Measurements from ENCODE around the gene GPS2. TPM values are rescaled to one million over a fixed set of nuclear protein-coding genes. Genes with fewer than 3 reads are reported as not detected.
A peak's percentile ranks its signal among the peaks of the same experiment; 100 is the strongest.

GPS2 gene
- total RNA-seq, 1 donor from 2014 or later: 56.2 TPM

DNA sequence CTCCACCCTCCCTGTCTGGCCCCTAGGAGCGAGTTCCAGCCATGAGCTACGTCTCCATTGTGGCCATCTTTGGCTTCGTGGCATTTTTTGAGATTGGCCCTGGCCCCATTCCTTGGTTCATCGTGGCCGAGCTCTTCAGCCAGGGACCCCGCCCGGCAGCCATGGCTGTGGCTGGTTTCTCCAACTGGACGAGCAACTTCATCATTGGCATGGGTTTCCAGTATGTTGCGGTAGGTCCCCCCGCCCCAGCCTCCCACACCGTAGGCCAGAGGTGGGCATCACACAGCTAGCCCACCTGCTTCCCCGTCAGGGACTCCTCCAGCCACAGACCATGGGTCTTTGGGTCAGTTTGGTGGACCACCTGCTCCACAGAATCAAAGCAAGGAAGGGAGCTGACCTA, 29.5 kb downstream of the GPS2 start:
- no peak overlapping the region for H3K27ac Mint-ChIP-seq
- no peak overlapping the region for H3K4me3 Mint-ChIP-seq
- H3K36me3 Mint-ChIP-seq (ENCODE audit: low read depth): no peaks in the 10 kb centered on the region
- H3K27me3 Mint-ChIP-seq: peaks cover 38% of the 10 kb centered on the region
- H3K4me1 Mint-ChIP-seq: peaks cover 6% of the 10 kb centered on the region
- no peaks in the 10 kb centered on the region for H3K9me3 Mint-ChIP-seq
- DNase-seq: no peak
- intact Hi-C loops (cut with micrococcal nuclease): no loop called here

- no peak overlapping the region for H3K27ac Mint-ChIP-seq
- peaks cover 10% of the 10 kb centered on the region for H3K4me1 Mint-ChIP-seq
- peaks cover 42% of the 10 kb centered on the region for H3K27me3 Mint-ChIP-seq
- H3K36me3 Mint-ChIP-seq (ENCODE audit: low read depth): no peaks in the 10 kb centered on the region
- H3K4me3 Mint-ChIP-seq: no peak overlapping the region
- intact Hi-C loops (cut with micrococcal nuclease): no loop called here
- no peaks in the 10 kb centered on the region for H3K9me3 Mint-ChIP-seq
- DNase-seq: no peak
These were observed 30.2 kb downstream of the GPS2 start for GRCh38 chr17:7284911-7285310.

DNA sequence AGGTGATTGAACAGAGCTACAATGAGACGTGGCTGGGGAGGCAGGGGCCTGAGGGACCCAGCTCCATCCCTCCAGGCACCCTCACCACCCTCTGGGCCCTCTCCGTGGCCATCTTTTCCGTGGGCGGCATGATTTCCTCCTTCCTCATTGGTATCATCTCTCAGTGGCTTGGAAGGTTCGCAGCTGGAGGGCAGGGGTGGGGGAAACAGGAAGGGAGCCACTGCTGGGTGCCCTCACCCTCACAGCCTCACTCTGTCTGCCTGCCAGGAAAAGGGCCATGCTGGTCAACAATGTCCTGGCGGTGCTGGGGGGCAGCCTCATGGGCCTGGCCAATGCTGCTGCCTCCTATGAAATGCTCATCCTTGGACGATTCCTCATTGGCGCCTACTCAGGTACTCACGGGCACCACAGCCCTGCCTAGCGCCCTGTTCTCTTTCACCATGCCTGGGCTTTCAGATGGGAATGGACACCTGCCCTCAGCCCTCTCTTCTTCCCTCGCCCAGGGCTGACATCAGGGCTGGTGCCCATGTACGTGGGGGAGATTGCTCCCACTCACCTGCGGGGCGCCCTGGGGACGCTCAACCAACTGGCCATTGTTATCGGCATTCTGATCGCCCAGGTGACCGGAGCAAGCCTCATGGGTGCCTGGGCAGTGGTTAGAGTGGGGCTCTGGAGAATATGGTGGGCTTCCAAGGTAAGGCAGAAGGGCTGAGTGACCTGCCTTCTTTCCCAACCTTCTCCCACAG, 31.5 kb downstream of the GPS2 start:
- no peak overlapping the region for H3K27ac Mint-ChIP-seq
- H3K27me3 Mint-ChIP-seq: peaks cover 44% of the 10 kb centered on the region
- intact Hi-C loops (cut with micrococcal nuclease): no loop called here
- no peak for DNase-seq
- no peaks in the 10 kb centered on the region for H3K9me3 Mint-ChIP-seq
- H3K36me3 Mint-ChIP-seq (ENCODE audit: low read depth): no peaks in the 10 kb centered on the region
- H3K4me1 Mint-ChIP-seq: peaks cover 10% of the 10 kb centered on the region
- H3K4me3 Mint-ChIP-seq: peak overlapping the region; percentile 7

GRCh38 chr17:7282752-7283321, 32.3 kb downstream of the GPS2 start:
- peak overlapping the region; percentile 6 for H3K4me3 Mint-ChIP-seq

GRCh38 chr17:7281953-7282751, 33.0 kb downstream of the GPS2 start:
- Mint-ChIP-seq H3K27ac (no peak overlapping the region), H3K9me3 (no peaks in the 10 kb centered on the region), H3K36me3 (ENCODE audit: low read depth) (no peaks in the 10 kb centered on the region), H3K27me3 (peaks cover 35% of the 10 kb centered on the region), H3K4me3 (peak overlapping the region; percentile 84), H3K4me1 (peaks cover 10% of the 10 kb centered on the region)
- no peak for DNase-seq
- intact Hi-C loops (cut with micrococcal nuclease): loop anchor here (1.0 to 2.0 kb wide), 3 partner anchors 19 to 71 kb away; partner anchors contain the start of genes CLDN7, EIF5A and KCTD11

More at GRCh38 chr17:7282752-7283321, 32.3 kb downstream of the GPS2 start:
- no peak for DNase-seq
- Mint-ChIP-seq H3K27me3 (peaks cover 39% of the 10 kb centered on the region), H3K9me3 (no peaks in the 10 kb centered on the region), H3K36me3 (ENCODE audit: low read depth) (no peaks in the 10 kb centered on the region), H3K27ac (no peak overlapping the region), H3K4me1 (peaks cover 10% of the 10 kb centered on the region)
- intact Hi-C loops (cut with micrococcal nuclease): no loop called here

- intact Hi-C loops (cut with micrococcal nuclease): loop anchor here (1.0 to 2.0 kb wide), 3 partner anchors 19 to 71 kb away; partner anchors contain the start of genes CLDN7, EIF5A and KCTD11
- peak within 1 kb of the TSS; percentile 76 for H3K27ac Mint-ChIP-seq
- peaks cover 10% of the 10 kb centered on the region for H3K4me1 Mint-ChIP-seq
- DNase-seq: peak; percentile 94
- H3K4me3 Mint-ChIP-seq: peak within 1 kb of the TSS; percentile 84
- no peaks in the 10 kb centered on the region for H3K9me3 Mint-ChIP-seq
- H3K27me3 Mint-ChIP-seq: peaks cover 32% of the 10 kb centered on the region
- H3K36me3 Mint-ChIP-seq (ENCODE audit: low read depth): no peaks in the 10 kb centered on the region
These were observed 33.8 kb downstream of the GPS2 start, which contains the start of gene SLC2A4 for GRCh38 chr17:7281074-7281952. Gene SLC2A4, plus strand, starts transcription at chr17:7281718. Its CDS starts 217 bp downstream, at chr17:7281935.

DNA sequence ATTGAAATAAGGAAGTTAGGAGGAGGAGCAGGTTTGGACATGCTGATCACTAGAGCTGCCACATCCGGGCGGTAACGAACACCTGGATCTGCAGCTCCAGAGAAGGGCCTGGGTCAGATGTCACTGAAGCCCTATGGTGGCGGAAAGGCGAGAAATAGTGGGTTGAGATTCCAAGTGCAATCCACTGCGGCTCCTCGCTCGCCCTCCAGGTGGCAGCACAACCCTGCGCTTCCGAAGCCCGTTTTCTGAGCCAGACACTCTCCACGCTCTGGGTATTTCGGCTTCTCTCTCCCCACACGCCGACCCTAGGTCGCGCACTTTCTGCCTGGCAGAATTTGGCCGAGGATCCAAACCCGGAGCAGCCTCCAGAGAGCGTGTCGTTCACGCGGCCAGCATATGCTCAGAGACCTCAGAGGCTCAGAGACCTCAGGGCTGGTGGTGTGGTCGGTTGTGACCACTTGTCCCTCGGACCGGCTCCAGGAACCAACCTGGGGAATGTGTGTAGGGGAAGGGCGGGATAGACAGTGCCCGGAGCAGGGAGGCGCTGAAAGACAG, 34.6 kb downstream of the GPS2 start:
- Mint-ChIP-seq H3K9me3 (no peaks in the 10 kb centered on the region), H3K27me3 (peaks cover 32% of the 10 kb centered on the region), H3K27ac (peak overlapping the region; percentile 76), H3K36me3 (ENCODE audit: low read depth) (no peaks in the 10 kb centered on the region), H3K4me1 (peaks cover 10% of the 10 kb centered on the region), H3K4me3 (peak overlapping the region; percentile 84)
- intact Hi-C loops (cut with micrococcal nuclease): loop anchor here (1.0 to 2.0 kb wide), 5 partner anchors 16 to 156 kb away; partner anchors contain the start of genes CLDN7, EIF5A and KCTD11
- peak; percentile 93 for DNase-seq

DNA sequence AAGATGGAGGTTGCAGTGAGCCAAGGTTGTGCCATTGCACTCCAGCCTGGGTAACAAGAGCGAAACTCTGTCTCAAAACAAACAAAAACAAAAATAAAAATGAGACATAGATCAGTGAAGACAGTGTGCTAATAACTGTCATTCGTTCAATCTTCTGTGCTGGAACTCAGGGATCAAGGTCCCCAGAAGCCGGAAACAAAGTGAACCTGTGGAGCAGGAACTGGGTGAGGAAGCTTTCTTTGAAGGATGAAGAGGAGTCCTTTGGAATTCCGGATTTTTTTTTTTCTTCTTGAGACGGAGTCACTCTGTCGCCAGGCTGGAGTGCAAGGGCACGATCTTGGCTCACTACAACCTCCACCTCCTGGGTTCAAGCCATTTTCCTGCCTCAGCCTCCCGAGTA, 35.7 kb downstream of the GPS2 start:
- Mint-ChIP-seq H3K4me1 (peaks cover 10% of the 10 kb centered on the region), H3K36me3 (ENCODE audit: low read depth) (no peaks in the 10 kb centered on the region), H3K27me3 (peaks cover 32% of the 10 kb centered on the region), H3K27ac (no peak overlapping the region), H3K9me3 (no peaks in the 10 kb centered on the region), H3K4me3 (no peak overlapping the region)
- no peak for DNase-seq
- intact Hi-C loops (cut with micrococcal nuclease): no loop called here

DNA sequence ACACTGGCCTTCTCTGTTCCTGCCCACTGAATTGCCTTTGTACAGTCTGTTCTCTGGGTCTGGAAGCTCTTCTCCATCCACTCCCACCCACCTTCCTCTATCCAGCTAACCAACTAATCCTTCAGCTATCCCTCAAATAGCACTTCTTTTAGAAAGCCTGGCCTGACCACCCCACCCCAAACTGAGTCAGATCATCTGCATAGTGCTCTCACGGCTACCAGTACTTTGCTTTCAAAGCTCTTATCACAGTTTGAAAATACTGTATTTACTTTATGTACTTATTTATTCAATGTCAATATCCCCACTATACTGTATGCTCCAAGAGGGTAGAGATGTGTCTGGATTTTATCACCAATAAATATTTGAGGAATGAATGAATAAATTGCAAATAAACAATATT, 48.4 kb downstream of the GPS2 start:
- peaks cover 3% of the 10 kb centered on the region for H3K36me3 Mint-ChIP-seq (ENCODE audit: low read depth)
- intact Hi-C loops (cut with micrococcal nuclease): no loop called here
- H3K9me3 Mint-ChIP-seq: no peaks in the 10 kb centered on the region
- H3K4me3 Mint-ChIP-seq: no peak overlapping the region
- peaks cover 38% of the 10 kb centered on the region for H3K27me3 Mint-ChIP-seq
- H3K4me1 Mint-ChIP-seq: peaks cover 18% of the 10 kb centered on the region
- DNase-seq: no peak
- H3K27ac Mint-ChIP-seq: no peak overlapping the region

- no peak for DNase-seq
- H3K4me1 Mint-ChIP-seq: peaks cover 22% of the 10 kb centered on the region
- peak overlapping the region; percentile 79 for H3K4me3 Mint-ChIP-seq
- intact Hi-C loops (cut with micrococcal nuclease): loop anchor here (2.0 kb wide), 1 partner anchor 17 kb away; the partner anchor contains the start of gene SLC2A4
- no peaks in the 10 kb centered on the region for H3K9me3 Mint-ChIP-seq
- H3K27ac Mint-ChIP-seq: peak overlapping the region; percentile 63
- H3K36me3 Mint-ChIP-seq (ENCODE audit: low read depth): peaks cover 15% of the 10 kb centered on the region
- peaks cover 32% of the 10 kb centered on the region for H3K27me3 Mint-ChIP-seq
These were observed 51.4 kb downstream of the GPS2 start for GRCh38 chr17:7263801-7264078.

GRCh38 chr17:7262935-7263800, 52.0 kb downstream of the GPS2 start:
- Mint-ChIP-seq H3K27ac (peak overlapping the region; percentile 63), H3K27me3 (peaks cover 30% of the 10 kb centered on the region), H3K9me3 (no peaks in the 10 kb centered on the region), H3K4me1 (peaks cover 22% of the 10 kb centered on the region), H3K4me3 (peak overlapping the region; percentile 79), H3K36me3 (ENCODE audit: low read depth) (peaks cover 18% of the 10 kb centered on the region)
- DNase-seq: peak; percentile 70
- intact Hi-C loops (cut with micrococcal nuclease): loop anchor here (2.0 kb wide), 1 partner anchor 18 kb away; the partner anchor contains the start of gene SLC2A4

Measured in activated CD4-positive, alpha-beta T cell treated with anti-CD3 and anti-CD28 coated beads, Interleukin-2, amount 10 ng/mL, durations not matched to agents 24 days and 14 days (primary cell).